Activated CD4-positive, alpha-beta T cell treated with anti-CD3 and anti-CD28 coated beads for 36 hours (primary cell): Measurements from ENCODE around the gene CHCHD5. TPM values are rescaled to one million over a fixed set of nuclear protein-coding genes. Genes with fewer than 3 reads are reported as not detected.
"Not testable (repeated sequence)": the region's sequence is repeated elsewhere in the genome, so short reads cannot be mapped to it uniquely, and the experiment has no call there.

Experiments used
- ATAC-seq: fragments of 200-7000 bp; cut with Tn5 transposase; one replicate; pipeline ENCODE4 v1.10.0; 2021; ENCODE audit warnings: mild to moderate bottlenecking, moderate library complexity
- CTCF ChIA-PET: fragments of 350-600 bp; sonication (Branson Sonifier 250); formaldehyde crosslinking; loops from one replicate; lab custom pipeline; 2021; ENCODE audit warnings: antibody characterized with exemption; lab: Charles Lee
- POLR2A ChIA-PET: fragments of 350-600 bp; sonication (Branson Sonifier 250); formaldehyde crosslinking; loops from one replicate; lab custom pipeline; 2021; ENCODE audit warnings: antibody characterized with exemption, inconsistent platforms; lab: Charles Lee
- DNase-seq: peaks from one replicate; pipeline ENCODE4 v3.0.0-alpha.2; 2020
- H3K27ac Mint-ChIP-seq: one replicate; pipeline ENCODE4 v1.8.0; 2021; ENCODE audit warnings: mixed read lengths
- H3K27me3 Mint-ChIP-seq: one replicate; pipeline ENCODE4 v1.8.0; 2021; ENCODE audit warnings: mixed read lengths
- H3K36me3 Mint-ChIP-seq: one replicate; pipeline ENCODE4 v1.8.0; 2021; ENCODE audit warnings: low read depth, mixed read lengths
- H3K4me1 Mint-ChIP-seq: one replicate; pipeline ENCODE4 v1.8.0; 2021; ENCODE audit warnings: mixed read lengths
- H3K4me3 Mint-ChIP-seq: one replicate; pipeline ENCODE4 v1.8.0; 2021; ENCODE audit warnings: mild to moderate bottlenecking, moderate library complexity, mixed read lengths
- H3K9me3 Mint-ChIP-seq: one replicate; pipeline ENCODE4 v1.8.0; 2021; ENCODE audit warnings: low read depth, mixed read lengths
- intact Hi-C, 2 experiments: fragments of 100-400 bp; cut with DNase I in 1 of 2; cut with micrococcal nuclease in 1 of 2; formaldehyde crosslinking; loops; one replicate each; pipeline versions ENCODE4 v1.14.2 to v1.15.1; 2022 to 2024; cut with DNase I, micrococcal nuclease
- total RNA-seq, 2 experiments: library from RNA; stranded (reverse); gene quantifications; one replicate each; pipeline ENCODE4 v1.2.3, GENCODE V29; 2021

Gene CHCHD5
- total RNA-seq = 10 to 100 TPM; 34.4 to 37.0 TPM

- CTCF ChIA-PET = interaction anchor here (0.5 to 2.1 kb wide), 15 partner anchors 9 to 1267 kb away, joined by 3 to 6 read pairs (median 4); no protein-coding TSS in a partner anchor
- DNase-seq = peak; percentile 96
- Mint-ChIP-seq H3K4me3 (peak within 1 kb of the TSS; percentile 95), H3K4me1 (peaks cover 28% of the 10 kb centered on the region), H3K36me3 (peaks cover 22% of the 10 kb centered on the region), H3K9me3 (no peaks in the 10 kb centered on the region), H3K27ac (peak within 1 kb of the TSS; percentile 93), H3K27me3 (no peaks in the 10 kb centered on the region)
- POLR2A ChIA-PET = interaction anchor here (0.8 to 1.3 kb wide), 2 partner anchors 44 to 102 kb away, joined by 3 read pairs; no protein-coding TSS in a partner anchor
- peak; percentile 89 for ATAC-seq
- intact Hi-C loops = loop anchor here (1.0 to 5.0 kb wide), 12 partner anchors 42 to 700 kb away; partner anchors contain the start of genes POLR1B (in 2 of the 2), SLC20A1 (in 2 of the 2), ANAPC1 (in 1 of the 2) and CKAP2L (in 1 of the 2)
Measured at GRCh38 chr2:112584134-112584890, at the start of gene CHCHD5. Gene CHCHD5 (plus strand): TSS chr2:112584609. CDS start chr2:112584648, 39 bp downstream.

DNA sequence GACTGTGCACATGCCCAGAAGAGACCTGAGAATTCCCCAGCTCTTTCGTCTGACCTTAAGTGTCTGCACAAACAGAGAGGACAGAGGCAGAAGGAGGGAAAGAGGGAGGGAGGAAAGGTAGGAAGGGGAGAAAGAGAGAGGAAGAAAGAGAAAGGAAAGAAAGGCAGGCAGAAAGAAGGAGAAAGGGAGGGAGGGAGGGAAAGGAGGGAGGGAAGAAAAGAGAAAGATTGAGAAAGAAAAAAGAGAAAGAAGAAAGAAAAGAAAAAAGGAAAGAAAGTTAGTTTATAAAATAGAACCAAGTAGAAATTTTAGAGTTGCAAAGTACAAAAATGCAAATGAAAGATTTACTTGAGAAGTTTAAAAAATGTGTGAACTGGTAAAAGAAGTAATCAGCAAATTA is 49.6 kb upstream of the CHCHD5 start:
- CTCF ChIA-PET = no interaction called here
- DNase-seq (no peak), ATAC-seq (no peak)
- Mint-ChIP-seq H3K4me3 (no peak overlapping the region), H3K36me3 (peaks cover 20% of the 10 kb centered on the region), H3K9me3 (no peaks in the 10 kb centered on the region), H3K27ac (no peak overlapping the region), H3K27me3 (no peaks in the 10 kb centered on the region), H3K4me1 (no peaks in the 10 kb centered on the region)
- POLR2A ChIA-PET = interaction anchor here (0.7 kb wide), 1 partner anchor 108 kb away, joined by 3 read pairs; no protein-coding TSS in a partner anchor
- intact Hi-C loops = no loop called here

- intact Hi-C loops, H3K36me3 Mint-ChIP-seq, POLR2A ChIA-PET, H3K27ac Mint-ChIP-seq, H3K27me3 Mint-ChIP-seq, H3K4me3 Mint-ChIP-seq, H3K9me3 Mint-ChIP-seq, DNase-seq, ATAC-seq: not testable (repeated sequence)
- peaks cover 12% of the 10 kb centered on the region for H3K4me1 Mint-ChIP-seq
- CTCF ChIA-PET = interaction anchor here (0.6 to 1.5 kb wide), 2 partner anchors 57 to 90 kb away, joined by 3 to 4 read pairs; no protein-coding TSS in a partner anchor
Measured at GRCh38 chr2:112536665-112537064, 47.7 kb upstream of the CHCHD5 start.

GRCh38 chr2:112539306-112539705 is 45.1 kb upstream of the CHCHD5 start:
- ChIA-PET CTCF (no interaction called here), POLR2A (no interaction called here)
- ATAC-seq (no peak), DNase-seq (no peak)
- Mint-ChIP-seq H3K27ac (no peak overlapping the region), H3K36me3 (peaks cover 2% of the 10 kb centered on the region), H3K4me1 (peaks cover 12% of the 10 kb centered on the region), H3K27me3 (no peaks in the 10 kb centered on the region), H3K4me3 (no peak overlapping the region), H3K9me3 (no peaks in the 10 kb centered on the region)
- intact Hi-C loops = no loop called here

DNA sequence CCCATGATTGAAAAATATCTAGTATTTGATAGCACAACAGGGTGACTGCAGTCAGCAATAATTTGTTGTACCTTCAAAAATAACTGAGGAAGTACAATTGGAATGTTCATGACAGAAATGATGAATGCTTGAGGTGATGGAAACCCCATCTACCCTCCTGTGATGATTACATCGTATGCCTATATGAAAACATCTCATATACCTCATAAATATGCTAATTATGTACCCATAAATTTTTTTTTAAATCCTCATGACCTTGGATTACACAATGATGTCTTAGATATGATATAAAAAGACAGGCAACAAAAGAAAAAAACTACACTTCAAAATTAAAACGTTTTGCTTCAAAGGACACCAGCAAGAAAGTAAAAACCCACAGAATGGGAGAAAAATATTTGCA is 43.5 kb upstream of the CHCHD5 start:
- ChIA-PET POLR2A (interaction anchor here (0.6 kb wide), 1 partner anchor 290 kb away, joined by 3 read pairs; no protein-coding TSS in a partner anchor), CTCF (no interaction called here)
- DNase-seq (no peak), ATAC-seq (no peak)
- Mint-ChIP-seq H3K27ac (no peak overlapping the region), H3K36me3 (peaks cover 2% of the 10 kb centered on the region), H3K4me3 (no peak overlapping the region), H3K9me3 (no peaks in the 10 kb centered on the region), H3K4me1 (peaks cover 18% of the 10 kb centered on the region), H3K27me3 (no peaks in the 10 kb centered on the region)
- intact Hi-C loops = loop anchor here (5.0 to 10.0 kb wide), 3 partner anchors 264 to 634 kb away; partner anchors contain the start of genes PSD4 (in 1 of the 2), ZC3H6 (in 1 of the 2) and ZC3H8 (in 1 of the 2)

DNA sequence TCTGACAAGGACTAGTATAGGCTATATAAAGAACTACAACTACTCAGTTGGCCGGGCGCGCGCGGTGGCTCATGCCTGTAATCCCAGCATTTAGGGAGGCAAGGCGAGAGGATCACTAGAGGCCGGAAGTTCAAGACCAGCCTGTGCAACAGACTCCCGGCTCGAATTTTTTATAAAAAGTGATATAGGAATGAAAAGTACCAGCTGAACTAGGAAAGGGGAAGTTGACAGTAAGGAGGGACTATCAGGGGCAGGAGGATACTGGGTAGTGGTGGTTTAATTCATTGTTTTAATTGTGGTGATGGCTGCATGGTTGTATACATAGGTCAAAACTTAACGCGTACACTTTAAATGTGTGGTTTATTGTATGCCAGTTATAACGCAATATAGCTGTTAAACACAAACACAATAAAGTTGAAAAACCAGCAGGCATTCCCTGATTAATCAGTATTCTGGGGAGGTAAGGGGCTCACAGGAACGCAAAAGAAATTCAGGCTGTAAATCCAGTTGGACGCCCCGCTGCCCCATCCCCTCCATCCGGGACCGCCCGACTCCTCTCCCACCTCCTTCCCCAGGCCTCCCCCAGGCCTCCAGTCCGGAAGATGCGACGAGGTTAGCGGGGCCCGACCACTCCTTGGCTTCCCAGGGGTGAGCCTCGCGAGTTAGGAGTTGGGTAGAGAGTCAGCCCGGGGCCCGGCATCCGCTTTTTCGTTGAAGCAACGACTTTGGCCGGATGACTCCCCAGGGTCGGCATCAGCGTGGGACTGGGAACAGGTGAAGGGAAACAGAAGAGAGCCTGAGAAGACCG is 42.9 kb upstream of the CHCHD5 start:
- Mint-ChIP-seq H3K4me1 (peaks cover 18% of the 10 kb centered on the region), H3K4me3 (no peak overlapping the region), H3K27me3 (no peaks in the 10 kb centered on the region), H3K27ac (no peak overlapping the region), H3K36me3 (peaks cover 6% of the 10 kb centered on the region), H3K9me3 (no peaks in the 10 kb centered on the region)
- DNase-seq = peak; percentile 77
- ChIA-PET CTCF (interaction anchor here (1.5 kb wide), 1 partner anchor 41 kb away, joined by 5 read pairs; no protein-coding TSS in a partner anchor), POLR2A (no interaction called here)
- intact Hi-C loops = loop anchor here (1.0 to 10.0 kb wide), 11 partner anchors 43 to 658 kb away; partner anchors contain the start of genes CHCHD5 (in 2 of the 2), SLC20A1 (in 2 of the 2), ZC3H6 (in 2 of the 2) and ZC3H8 (in 2 of the 2)
- ATAC-seq = peak; percentile 76

GRCh38 chr2:112542123-112542983 is 42.1 kb upstream of the CHCHD5 start, which contains the start of gene POLR1B:
Gene POLR1B (plus strand): TSS chr2:112542465. CDS start chr2:112542495, 30 bp downstream.
- ATAC-seq = peak; percentile 85
- POLR2A ChIA-PET = interaction anchor here (1.2 kb wide), 1 partner anchor 104 kb away, joined by 3 read pairs; the partner anchor contains the start of gene SLC20A1
- intact Hi-C loops = loop anchor here (1.0 to 10.0 kb wide), 11 partner anchors 42 to 659 kb away; partner anchors contain the start of genes CHCHD5 (in 2 of the 2), SLC20A1 (in 2 of the 2), ZC3H6 (in 2 of the 2) and ZC3H8 (in 2 of the 2)

DNA sequence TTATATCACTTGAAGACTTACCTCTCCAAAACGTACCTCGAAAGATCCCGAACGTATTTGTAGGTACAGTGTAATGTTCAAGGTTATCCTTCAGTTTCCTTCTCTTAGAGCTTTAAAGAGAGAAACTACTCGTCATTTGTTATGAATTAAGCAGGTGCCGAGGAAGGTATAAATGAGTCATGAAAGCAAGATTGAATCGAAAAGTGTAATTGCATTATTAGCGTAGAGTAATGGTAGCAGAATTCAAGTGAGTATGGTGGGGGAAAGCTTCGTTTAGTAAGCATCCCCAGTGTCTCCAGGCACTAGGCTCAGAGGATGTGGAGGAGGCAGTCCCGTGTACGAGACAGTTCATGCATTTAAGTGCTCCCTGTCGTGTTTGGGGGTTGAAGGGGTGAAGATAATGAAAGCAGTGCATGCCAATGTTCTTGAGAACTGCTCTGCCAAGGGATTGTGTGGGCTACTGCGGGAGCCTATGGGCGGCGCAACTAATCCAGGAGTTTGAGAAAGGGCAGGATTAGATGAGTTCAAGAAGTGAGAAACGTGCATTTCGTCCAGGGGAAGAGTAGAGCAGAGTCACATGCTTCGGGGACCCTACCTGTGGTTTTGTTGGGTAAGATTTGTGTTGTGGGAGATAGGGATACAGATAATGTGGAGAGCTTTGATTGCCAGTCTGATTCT is 41.3 kb upstream of the CHCHD5 start:
- H3K4me1 Mint-ChIP-seq = peaks cover 18% of the 10 kb centered on the region
- no peaks in the 10 kb centered on the region for H3K9me3 Mint-ChIP-seq
- no peak overlapping the region for H3K4me3 Mint-ChIP-seq
- intact Hi-C loops = loop anchor here (1.0 to 10.0 kb wide), 11 partner anchors 41 to 660 kb away; partner anchors contain the start of genes CHCHD5 (in 2 of the 2), SLC20A1 (in 2 of the 2), ZC3H6 (in 2 of the 2) and ZC3H8 (in 2 of the 2)
- H3K27me3 Mint-ChIP-seq = no peaks in the 10 kb centered on the region
- ATAC-seq (peak; percentile 6), DNase-seq (peak; percentile 22)
- CTCF ChIA-PET = interaction anchor here (0.6 to 1.6 kb wide), 8 partner anchors 13 to 615 kb away, joined by 3 to 5 read pairs (median 4); partner anchors contain the start of gene TMEM87B
- H3K36me3 Mint-ChIP-seq = peaks cover 17% of the 10 kb centered on the region
- POLR2A ChIA-PET = interaction anchor here (0.6 to 1.2 kb wide), 2 partner anchors 103 to 487 kb away, joined by 3 read pairs; partner anchors contain the start of gene SLC20A1
- H3K27ac Mint-ChIP-seq = no peak overlapping the region

More at GRCh38 chr2:112542123-112542983, 42.1 kb upstream of the CHCHD5 start, which contains the start of gene POLR1B:
- Mint-ChIP-seq H3K4me1 (peaks cover 18% of the 10 kb centered on the region), H3K4me3 (no peak within 1 kb of the TSS), H3K36me3 (peaks cover 11% of the 10 kb centered on the region), H3K27ac (no peak within 1 kb of the TSS), H3K9me3 (no peaks in the 10 kb centered on the region), H3K27me3 (no peaks in the 10 kb centered on the region)
- CTCF ChIA-PET = interaction anchor here (0.7 to 1.6 kb wide), 4 partner anchors 31 to 452 kb away, joined by 3 to 5 read pairs (median 4); no protein-coding TSS in a partner anchor
- DNase-seq = peak; percentile 87

DNA sequence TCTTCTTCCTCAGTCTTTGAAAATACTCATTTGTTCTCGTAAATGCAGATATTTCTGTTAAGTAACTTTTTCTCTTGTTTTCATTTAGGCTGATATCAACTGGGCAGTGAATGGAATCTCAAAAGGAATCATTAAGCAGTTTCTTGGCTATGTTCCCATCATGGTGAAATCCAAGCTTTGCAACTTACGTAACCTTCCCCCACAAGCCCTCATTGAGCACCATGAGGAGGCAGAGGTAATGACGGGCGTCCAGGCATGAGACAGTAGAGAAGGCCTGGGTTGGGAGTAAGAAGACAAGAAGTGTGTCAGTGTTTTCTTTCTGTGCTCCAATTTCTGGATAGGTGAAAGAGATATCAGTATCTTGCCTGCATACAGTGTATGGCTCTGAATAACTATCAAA is 37.1 kb upstream of the CHCHD5 start:
- CTCF ChIA-PET = no interaction called here
- Mint-ChIP-seq H3K36me3 (peaks cover 47% of the 10 kb centered on the region), H3K9me3 (no peaks in the 10 kb centered on the region), H3K27ac (no peak overlapping the region), H3K4me3 (no peak overlapping the region), H3K27me3 (no peaks in the 10 kb centered on the region), H3K4me1 (peaks cover 13% of the 10 kb centered on the region)
- ATAC-seq (no peak), DNase-seq (no peak)
- POLR2A ChIA-PET = no interaction called here
- intact Hi-C loops = loop anchor here in 1 of 2 experiments (10.0 kb wide), 1 partner anchor 627 kb away; the partner anchor contains the start of gene PSD4
